Measurements from ENCODE around the gene CDK18.

Gene CDK18

DNA sequence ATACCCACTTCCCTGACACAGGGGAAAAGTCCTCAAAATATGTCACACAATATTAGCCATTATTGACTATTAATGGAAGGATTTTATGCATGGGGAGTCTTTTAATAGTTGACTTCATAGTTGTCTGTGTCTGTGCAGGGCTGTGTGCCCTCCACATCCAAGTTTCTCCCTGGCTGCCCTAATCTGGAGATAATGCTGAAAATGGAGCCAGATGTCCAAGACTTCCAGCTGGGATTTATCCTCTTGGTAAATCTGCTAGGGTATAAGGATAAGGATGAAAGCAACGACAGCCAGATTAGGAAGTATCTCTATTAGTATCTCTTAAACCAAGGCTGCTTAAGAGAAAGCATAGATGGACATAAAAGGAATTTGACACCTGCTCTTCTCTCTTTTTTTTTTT lies 42.1 kb downstream of the CDK18 start:
- no peak for DNase-seq (ENCODE audit: low read depth, low spot score)
- ChIA-PET POLR2A (no interaction called here), CTCF (interaction anchor here (1.0 to 5.5 kb wide), 4 partner anchors 10 to 43 kb away, joined by 3 to 29 read pairs (median 4); no protein-coding TSS in a partner anchor)
- H3K4me3 ChIP-seq (ENCODE audit: low read depth, low read length): no peak overlapping the region
- no peak for TF ChIP-seq CTCF (IDR thresholded peaks at IDR 0.05; ENCODE audit: insufficient read depth, low read length, missing control alignments)

- ChIA-PET POLR2A (no interaction called here), CTCF (interaction anchor here (1.4 to 5.5 kb wide), 3 partner anchors 18 to 40 kb away, joined by 3 to 29 read pairs (median 6); no protein-coding TSS in a partner anchor)
- H3K4me3 ChIP-seq (ENCODE audit: low read depth, low read length): no peak overlapping the region
- no peak for DNase-seq (ENCODE audit: low read depth, low spot score)
- no peak for TF ChIP-seq CTCF (IDR thresholded peaks at IDR 0.05; ENCODE audit: insufficient read depth, low read length, missing control alignments)
Observed at GRCh38 chr1:205547936-205548827, 43.7 kb downstream of the CDK18 start.

- POLR2A ChIA-PET: no interaction called here
- CTCF ChIA-PET: interaction anchor here (4.2 kb wide), 1 partner anchor 37 kb away, joined by 12 read pairs; no protein-coding TSS in a partner anchor
- H3K4me3 ChIP-seq (ENCODE audit: low read depth, low read length): no peak overlapping the region
- TF ChIP-seq CTCF (IDR thresholded peaks at IDR 0.05; ENCODE audit: insufficient read depth, low read length, missing control alignments): no peak
- DNase-seq (ENCODE audit: low read depth, low spot score): no peak
Observed at GRCh38 chr1:205554026-205554811, 49.8 kb downstream of the CDK18 start.

DNA sequence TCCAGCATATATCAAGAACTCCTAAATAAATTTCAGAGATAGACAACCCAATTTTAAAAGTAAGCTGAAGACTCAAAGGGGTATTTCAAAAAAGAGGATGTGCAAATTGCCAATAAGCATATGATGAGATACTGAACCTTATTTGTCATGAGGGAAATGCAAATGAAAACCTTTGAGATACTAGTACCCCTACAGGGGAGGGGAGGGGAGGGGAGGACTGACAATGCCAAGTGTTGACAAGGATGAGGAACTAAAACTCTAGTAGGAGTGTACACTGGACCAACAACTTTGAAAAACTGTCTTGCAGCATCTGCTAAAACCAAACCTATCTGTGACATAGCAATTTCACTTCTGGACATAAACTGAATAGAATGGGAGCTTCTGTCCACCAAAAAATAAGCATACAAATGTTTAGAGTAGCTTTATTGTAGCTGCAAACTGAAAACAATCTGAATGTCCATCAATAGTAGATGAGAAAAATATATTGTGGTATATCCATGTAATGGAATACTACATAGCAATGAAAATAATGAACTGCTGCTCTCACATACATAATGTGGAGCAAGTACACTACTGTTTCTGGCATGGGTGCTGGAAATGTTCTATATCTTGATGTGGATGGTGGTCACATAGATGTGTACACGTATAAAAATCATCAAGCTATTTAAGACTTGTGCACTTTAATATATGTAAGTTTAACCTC lies 57.2 kb downstream of the CDK18 start:
- no peak overlapping the region for H3K4me3 ChIP-seq (ENCODE audit: low read depth, low read length)
- CTCF ChIA-PET: interaction anchor here (0.7 to 1.8 kb wide), 4 partner anchors 20 to 30 kb away, joined by 3 to 8 read pairs (median 3); no protein-coding TSS in a partner anchor
- no peak for DNase-seq (ENCODE audit: low read depth, low spot score)
- POLR2A ChIA-PET: no interaction called here
- no peak for TF ChIP-seq CTCF (IDR thresholded peaks at IDR 0.05; ENCODE audit: insufficient read depth, low read length, missing control alignments)

DNA sequence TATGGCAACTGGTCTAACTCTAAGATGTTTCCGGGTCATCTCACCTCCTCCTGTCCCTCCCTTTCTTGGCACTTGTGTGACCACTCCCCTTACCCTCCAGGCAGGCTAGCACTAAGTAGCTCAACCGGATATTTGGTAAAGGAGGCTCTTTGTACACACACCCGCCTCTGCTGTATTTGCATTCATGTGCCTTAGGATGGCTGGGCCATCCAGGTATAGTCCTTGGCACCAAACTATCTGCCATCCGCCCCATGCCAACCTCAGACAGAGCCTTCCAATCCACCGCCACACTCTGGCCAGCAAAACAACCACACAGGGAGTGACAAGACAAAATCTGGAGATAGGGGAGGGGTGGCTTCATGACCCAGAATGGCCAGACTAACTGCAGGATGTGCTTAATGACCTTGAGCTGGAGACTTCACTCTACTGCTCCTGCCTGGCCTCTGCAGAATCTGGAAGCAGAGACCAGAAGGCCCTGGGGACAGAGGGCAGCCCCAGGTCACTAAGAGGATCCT lies 59.5 kb downstream of the CDK18 start:
- no peak overlapping the region for H3K4me3 ChIP-seq (ENCODE audit: low read depth, low read length)
- ChIA-PET CTCF (interaction anchor here (1.2 to 1.5 kb wide), 2 partner anchors 27 to 94 kb away, joined by 3 to 4 read pairs; no protein-coding TSS in a partner anchor), POLR2A (no interaction called here)
- TF ChIP-seq CTCF (IDR thresholded peaks at IDR 0.05; ENCODE audit: insufficient read depth, low read length, missing control alignments): no peak
- no peak for DNase-seq (ENCODE audit: low read depth, low spot score)
